ENCODE measurements around the gene MAMLD1. TPM values are rescaled to one million over a fixed set of nuclear protein-coding genes. Genes with fewer than 3 reads are reported as not detected.

The MAMLD1 gene
- total RNA-seq, 1 experiment from 2014 or later: 3.8 TPM

- DNase-seq (ENCODE audit: low read depth): no peak
Observed at GRCh38 chrX:150530821-150531220, 167.7 kb downstream of the MAMLD1 start.

- DNase-seq (ENCODE audit: low read depth): no peak
Observed at GRCh38 chrX:150531467-150531866, 168.3 kb downstream of the MAMLD1 start.

GRCh38 chrX:150533863-150534262, 170.7 kb downstream of the MAMLD1 start:
- DNase-seq (ENCODE audit: low read depth): no peak

- no peak for DNase-seq (ENCODE audit: low read depth)
Observed at GRCh38 chrX:150536455-150537116, 173.5 kb downstream of the MAMLD1 start.

- DNase-seq (ENCODE audit: low read depth): no peak
Observed at GRCh38 chrX:150537851-150538250, 174.7 kb downstream of the MAMLD1 start.

GRCh38 chrX:150540965-150541364, 177.8 kb downstream of the MAMLD1 start:
- no peak for DNase-seq (ENCODE audit: low read depth)

- no peak for DNase-seq (ENCODE audit: low read depth)
Observed at GRCh38 chrX:150542846-150543229, 179.7 kb downstream of the MAMLD1 start.

GRCh38 chrX:150543230-150544155, 180.4 kb downstream of the MAMLD1 start:
- DNase-seq (ENCODE audit: low read depth): no peak

- peak; percentile 43 for DNase-seq (ENCODE audit: low read depth)
Observed at GRCh38 chrX:150544222-150544787, 181.2 kb downstream of the MAMLD1 start.

- DNase-seq (ENCODE audit: low read depth): no peak
Observed at GRCh38 chrX:150544835-150545770, 182.0 kb downstream of the MAMLD1 start.

GRCh38 chrX:150546711-150547153, 183.6 kb downstream of the MAMLD1 start:
- no peak for DNase-seq (ENCODE audit: low read depth)

GRCh38 chrX:150547375-150548115, 184.4 kb downstream of the MAMLD1 start:
- DNase-seq (ENCODE audit: low read depth): peak; percentile 49

GRCh38 chrX:150548251-150548650, 185.1 kb downstream of the MAMLD1 start:
- DNase-seq (ENCODE audit: low read depth): no peak

GRCh38 chrX:150548684-150549083, 185.6 kb downstream of the MAMLD1 start:
- peak; percentile 75 for DNase-seq (ENCODE audit: low read depth)

GRCh38 chrX:150551963-150552362, 188.8 kb downstream of the MAMLD1 start:
- DNase-seq (ENCODE audit: low read depth): no peak

- no peak for DNase-seq (ENCODE audit: low read depth)
Observed at GRCh38 chrX:150558424-150558823, 195.3 kb downstream of the MAMLD1 start.

Data from LHCN-M2 (cell line).